Neuronal stem cell (in vitro differentiated cells): ENCODE results near the gene PDCD1.

Source experiments
- DNase-seq: peaks from one replicate; pipeline ENCODE4 v3.0.0-alpha.2; 2013; ENCODE audit warnings: low spot score
- H2AFZ ChIP-seq: one replicate; pipeline ENCODE4 v1.6.1; 2013; ENCODE audit warnings: mild to moderate bottlenecking, low read length, inconsistent platforms
- H2AK5ac ChIP-seq: 2 replicates; pipeline ENCODE4 v1.6.1; 2013; ENCODE audit warnings: low read depth, mild to moderate bottlenecking, inconsistent platforms, low read length, moderate library complexity, mixed read lengths
- H2BK120ac ChIP-seq: 2 replicates; pipeline ENCODE4 v1.6.1; 2013; ENCODE audit warnings: low read depth, mild to moderate bottlenecking, inconsistent platforms, low read length, moderate library complexity, mixed read lengths
- H2BK12ac ChIP-seq: one replicate; pipeline ENCODE4 v1.6.1; 2013; ENCODE audit warnings: low read length, inconsistent platforms
- H2BK15ac ChIP-seq: 2 replicates; pipeline ENCODE4 v1.6.1; 2013; ENCODE audit warnings: mild to moderate bottlenecking, low read length, inconsistent platforms, mixed read lengths
- H2BK5ac ChIP-seq: one replicate; pipeline ENCODE4 v1.6.1; 2013; ENCODE audit warnings: inconsistent platforms, mild to moderate bottlenecking, low read length, moderate library complexity
- H3K14ac ChIP-seq: one replicate; pipeline ENCODE4 v1.6.1; 2013; ENCODE audit warnings: low read length, inconsistent platforms
- H3K18ac ChIP-seq: 2 replicates; pipeline ENCODE4 v1.6.1; 2013; ENCODE audit warnings: low read length, inconsistent platforms
- H3K23ac ChIP-seq: 2 replicates; pipeline ENCODE4 v1.6.1; 2013; ENCODE audit warnings: low read depth, mild to moderate bottlenecking, mixed read lengths, low read length, inconsistent platforms; ENCODE audit not compliant: poor library complexity
- H3K27ac ChIP-seq: replicated peaks from 3 replicates; pipeline ENCODE4 v1.5.1; 2013; ENCODE audit warnings: low read length, inconsistent platforms
- H3K27me3 ChIP-seq, 3 experiments: 2 replicates each; pipeline ENCODE4 v1.6.1; 2013; ENCODE audit warnings: low read length in 3 of 3, mild to moderate bottlenecking in 2 of 3, inconsistent platforms in 1 of 3, low read depth in 1 of 3, mixed read lengths in 1 of 3, moderate library complexity in 1 of 3; ENCODE audit not compliant: control insufficient read depth in 3 of 3, insufficient read depth in 3 of 3
- H3K36me3 ChIP-seq, 2 donors: replicated peaks in 1 of 2; 2 replicates each; pipeline ENCODE4 v1.6.1; 2013; ENCODE audit warnings: low read length in 2 of 2; ENCODE audit not compliant: control insufficient read depth in 2 of 2, insufficient read depth in 2 of 2
- H3K4ac ChIP-seq: 2 replicates; pipeline ENCODE4 v1.6.1; 2013; ENCODE audit warnings: inconsistent platforms, mild to moderate bottlenecking, low read length, moderate library complexity
- H3K4me1 ChIP-seq, 2 donors: 1 replicate in 1 of 2; 2 replicates in 1 of 2; pipeline ENCODE4 v1.6.1; 2013; ENCODE audit warnings: low read length in 2 of 2, low read depth in 1 of 2; ENCODE audit not compliant: control insufficient read depth in 2 of 2, insufficient read depth in 1 of 2
- H3K4me2 ChIP-seq: one replicate; pipeline ENCODE4 v1.6.1; 2013; ENCODE audit warnings: mild to moderate bottlenecking, low read length, inconsistent platforms; ENCODE audit not compliant: insufficient read depth, poor library complexity, severe bottlenecking
- H3K4me3 ChIP-seq, 2 donors: 2 replicates each; pipeline ENCODE4 v1.5.1; 2013; ENCODE audit warnings: low read length in 2 of 2, mild to moderate bottlenecking in 2 of 2, inconsistent platforms in 1 of 2, moderate library complexity in 1 of 2
- H3K79me1 ChIP-seq: one replicate; pipeline ENCODE4 v1.6.1; 2013; ENCODE audit warnings: low read depth, mild to moderate bottlenecking, inconsistent platforms, low read length, moderate library complexity
- H3K9ac ChIP-seq: one replicate; pipeline ENCODE4 v1.6.1; 2013; ENCODE audit warnings: mild to moderate bottlenecking, low read depth, low read length, inconsistent platforms; ENCODE audit not compliant: poor library complexity
- H3K9me3 ChIP-seq, 2 donors: replicated peaks in 1 of 2; 2 replicates each; pipeline versions ENCODE3 to v1.6.1; 2013; ENCODE audit warnings: low read length in 2 of 2, mild to moderate bottlenecking in 2 of 2, inconsistent platforms in 1 of 2, low read depth in 1 of 2, mixed read lengths in 1 of 2, moderate library complexity in 1 of 2; ENCODE audit not compliant: control insufficient read depth in 2 of 2, insufficient read depth in 1 of 2
- H4K8ac ChIP-seq: one replicate; pipeline ENCODE4 v1.6.1; 2013; ENCODE audit warnings: low read depth, mild to moderate bottlenecking, inconsistent platforms, low read length, moderate library complexity
- H4K91ac ChIP-seq: one replicate; pipeline ENCODE4 v1.6.1; 2013; ENCODE audit warnings: low read length, low read depth, mild to moderate bottlenecking, inconsistent platforms; ENCODE audit not compliant: poor library complexity
- WGBS, 2 donors: extraction: QIAGEN DNeasy Blood & Tissue Kit; methylation state at CpG; one replicate each; pipeline ENCODE4 v1.1.7; 2013; ENCODE audit warnings: missing lambda C conversion rate in 2 of 2, mixed read lengths in 1 of 2; ENCODE audit not compliant: insufficient read length in 2 of 2, insufficient replicate concordance in 1 of 2; ENCODE audit errors: extremely low coverage in 2 of 2; 5-methylcytosine and 5-hydroxymethylcytosine counted together

PDCD1 gene

GRCh38 chr2:241887806-241888522 is 29.3 kb upstream of the PDCD1 start:
- no CpG with 5 or more reads among the region's 24 CpGs for WGBS, 2 donors
- peaks cover 3% of the 10 kb centered on the region for H3K79me1 ChIP-seq
- H4K91ac ChIP-seq, result no peak overlapping the region
- no peaks in the 10 kb centered on the region for H3K36me3 ChIP-seq
- no peak overlapping the region for H3K4me2 ChIP-seq
- no peak overlapping the region for H3K9ac ChIP-seq
- no peak for DNase-seq
- no peak overlapping the region for H3K23ac ChIP-seq
- H4K8ac ChIP-seq, result no peak overlapping the region
- no peak overlapping the region for H3K14ac ChIP-seq
- no peak overlapping the region for H3K27ac ChIP-seq
- no peak overlapping the region for H3K18ac ChIP-seq
- H2AK5ac ChIP-seq, result no peak overlapping the region
- no peaks in the 10 kb centered on the region for H3K9me3 ChIP-seq
- no peak overlapping the region for H2BK120ac ChIP-seq
- no peak overlapping the region for H2AFZ ChIP-seq
- H2BK12ac ChIP-seq, result no peak overlapping the region
- H3K4ac ChIP-seq, result no peak overlapping the region
- H2BK15ac ChIP-seq, result no peak overlapping the region
- peaks cover 0 to 5% (median 0%) of the 10 kb centered on the region in 3 experiments for H3K27me3 ChIP-seq
- H3K4me1 ChIP-seq, result peaks cover under 1 to 9% of the 10 kb centered on the region in 2 donors
- H2BK5ac ChIP-seq, result no peak overlapping the region
- H3K4me3 ChIP-seq, result no peak overlapping the region

- Histone ChIP-seq H4K91ac (no peak overlapping the region), H3K36me3 (no peaks in the 10 kb centered on the region), H3K4me2 (no peak overlapping the region), H2AK5ac (no peak overlapping the region), H3K4me3 (no peak overlapping the region), H4K8ac (no peak overlapping the region), H3K14ac (no peak overlapping the region), H2AFZ (no peak overlapping the region), H2BK5ac (no peak overlapping the region), H3K4me1 (peaks cover 2 to 5% of the 10 kb centered on the region in 2 donors), H3K79me1 (peaks cover 3% of the 10 kb centered on the region), H3K4ac (no peak overlapping the region), H2BK120ac (no peak overlapping the region), H3K27ac (no peak overlapping the region), H2BK12ac (no peak overlapping the region), H2BK15ac (no peak overlapping the region), H3K9ac (no peak overlapping the region), H3K18ac (no peak overlapping the region), H3K23ac (no peak overlapping the region), H3K9me3 (no peaks in the 10 kb centered on the region), H3K27me3 (peaks cover 0 to 5% (median 0%) of the 10 kb centered on the region in 3 experiments)
- DNase-seq, result no peak
- no CpG with 5 or more reads among the region's 19 CpGs for WGBS, 2 donors
Measured at GRCh38 chr2:241886840-241887447, 28.2 kb upstream of the PDCD1 start.

GRCh38 chr2:241885946-241886643 is 27.4 kb upstream of the PDCD1 start:
- Histone ChIP-seq H3K23ac (no peak overlapping the region), H3K4me1 (peaks cover 2 to 7% of the 10 kb centered on the region in 2 donors), H2BK15ac (no peak overlapping the region), H2BK120ac (no peak overlapping the region), H3K9me3 (no peaks in the 10 kb centered on the region), H3K36me3 (no peaks in the 10 kb centered on the region), H3K27me3 (peaks cover 0 to 5% (median 0%) of the 10 kb centered on the region in 3 experiments), H3K27ac (no peak overlapping the region), H4K8ac (no peak overlapping the region), H2AK5ac (no peak overlapping the region), H3K14ac (no peak overlapping the region), H3K79me1 (peaks cover 2% of the 10 kb centered on the region), H3K18ac (no peak overlapping the region), H3K9ac (no peak overlapping the region), H3K4ac (no peak overlapping the region), H4K91ac (no peak overlapping the region), H3K4me3 (no peak overlapping the region), H2BK12ac (no peak overlapping the region), H3K4me2 (no peak overlapping the region), H2BK5ac (no peak overlapping the region), H2AFZ (no peak overlapping the region)
- no peak for DNase-seq
- WGBS, 2 donors, result no CpG with 5 or more reads among the region's 15 CpGs
